Prostate gland (tissue), 2 donors: ENCODE results near the gene DYRK4. TPM values are rescaled to one million over a fixed set of nuclear protein-coding genes. Genes with fewer than 3 reads are reported as not detected.

ENCODE experiments used
- DNase-seq: peaks from one replicate; pipeline ENCODE4 v3.0.0-alpha.2; 2019; ENCODE audit warnings: low spot score
- H3K27ac ChIP-seq, 2 donors: fragments of 200-600 bp; sonication (generic); 2 replicates each; pipeline ENCODE4 v1.5.1; 2017 to 2019
- H3K27me3 ChIP-seq: fragments of 200-600 bp; sonication (generic); replicated peaks from 2 replicates; pipeline ENCODE4 v1.5.1; 2019; ENCODE audit not compliant: insufficient read depth
- H3K36me3 ChIP-seq, 2 donors: fragments of 200-600 bp; sonication (generic); 1 replicate in 1 of 2; 2 replicates in 1 of 2; pipeline versions ENCODE4 v1.5.1 to v1.8.1; 2017 to 2019
- H3K4me1 ChIP-seq: fragments of 200-600 bp; sonication (generic); replicated peaks from 2 replicates; pipeline ENCODE4 v1.5.1; 2019
- H3K4me3 ChIP-seq, 2 donors: fragments of 200-600 bp; sonication (generic); 2 replicates each; pipeline ENCODE4 v1.5.1; 2017 to 2019
- H3K9me3 ChIP-seq: fragments of 200-600 bp; sonication (generic); 2 replicates; pipeline ENCODE4 v1.5.1; 2017
- CTCF ChIP-seq, 4 experiments: fragments of 200-600 bp in 2 of 4; fragments of 450-650 bp in 2 of 4; sonication (generic) in 2 of 4; IDR thresholded peaks; 1 replicate in 3 of 4; 2 replicates in 1 of 4; pipeline ENCODE4 v1.5.1; 2016 to 2019; ENCODE audit warnings: antibody characterized with exemption in 4 of 4, mild to moderate bottlenecking in 2 of 4, moderate library complexity in 2 of 4
- POLR2A ChIP-seq: fragments of 450-650 bp; IDR thresholded peaks from one replicate; pipeline ENCODE4 v1.6.1; 2016; ENCODE audit warnings: antibody characterized with exemption, mild to moderate bottlenecking
- POLR2AphosphoS5 ChIP-seq: sonication (generic); formaldehyde crosslinking; IDR thresholded peaks from one replicate; pipeline ENCODE4 v1.6.1; 2017; ENCODE audit warnings: antibody characterized with exemption
- WGBS: methylation state at CpG from one replicate; pipeline ENCODE4 v1.1.5; 2018; 5-methylcytosine and 5-hydroxymethylcytosine counted together
- intact Hi-C: fragments of 100-400 bp; cut with DNase I; formaldehyde crosslinking; loops from one replicate; pipeline ENCODE4 v1.14.2; 2022
- total RNA-seq, 2 donors: library from RNA; depleted of rRNA; stranded (reverse); fragments of >200 nt; gene quantifications; one replicate each; pipeline ENCODE4 v1.1.0, GENCODE V29; 2016

Gene DYRK4
- total RNA-seq, 2 donors from 2014 or later, result 42.2 to 61.2 TPM

DNA sequence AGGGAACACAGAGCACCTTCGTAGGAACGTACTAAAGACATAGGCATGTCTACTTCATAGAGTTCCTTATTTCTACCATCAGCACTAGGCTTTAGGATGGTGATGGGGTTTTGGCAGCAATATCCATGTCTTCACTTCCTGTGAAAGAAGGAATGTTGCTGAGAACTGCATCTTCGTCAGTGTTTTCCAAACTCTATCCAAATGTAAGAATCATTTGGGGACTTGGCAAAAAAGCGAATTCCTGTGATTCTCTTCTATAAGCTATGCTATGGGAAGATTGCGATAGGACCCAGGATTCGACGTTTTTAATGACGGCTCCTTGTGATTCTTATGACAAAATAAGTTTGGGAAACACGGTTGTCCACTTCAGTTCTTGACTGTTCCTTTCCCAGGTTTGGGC lies 47.1 kb downstream of the DYRK4 start:
- H3K9me3 ChIP-seq, result no peaks in the 10 kb centered on the region
- H3K36me3 ChIP-seq, result peaks cover 0 to 5% of the 10 kb centered on the region in 2 donors
- H3K4me1 ChIP-seq, result no peaks in the 10 kb centered on the region
- no peak for TF ChIP-seq POLR2A
- DNase-seq, result no peak
- H3K27ac ChIP-seq, result no peak overlapping the region
- no peak overlapping the region for H3K4me3 ChIP-seq
- no peaks in the 10 kb centered on the region for H3K27me3 ChIP-seq
- WGBS, result 89% methylated on average over 9 of the region's 9 CpGs
- intact Hi-C loops, result loop anchor here (10.0 kb wide), 1 partner anchor 146 kb away; no protein-coding TSS in a partner anchor

DNA sequence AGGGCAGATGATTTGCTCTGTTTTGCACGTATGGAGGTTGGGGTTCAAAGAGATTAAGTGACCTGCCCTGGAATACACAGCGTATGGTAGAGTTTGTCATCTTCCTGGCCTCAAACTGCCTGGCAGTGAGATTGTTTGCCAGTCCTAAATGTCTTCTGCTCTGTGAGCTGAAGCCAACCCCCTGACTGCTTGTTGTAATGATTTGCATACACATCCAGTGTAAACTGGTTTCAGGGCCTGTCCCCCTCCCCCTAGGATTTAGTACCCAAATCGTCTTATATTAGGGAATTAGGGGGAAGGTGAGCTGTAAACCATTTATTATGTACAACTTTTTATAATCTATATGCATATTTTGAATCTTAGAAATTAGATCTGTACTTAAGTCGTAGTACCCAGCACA lies 48.5 kb downstream of the DYRK4 start:
- 66% methylated on average over 4 of the region's 4 CpGs for WGBS
- Histone ChIP-seq H3K9me3 (no peaks in the 10 kb centered on the region), H3K4me3 (no peak overlapping the region), H3K4me1 (no peaks in the 10 kb centered on the region), H3K27me3 (no peaks in the 10 kb centered on the region), H3K27ac (no peak overlapping the region), H3K36me3 (peaks cover 0 to 5% of the 10 kb centered on the region in 2 donors)
- intact Hi-C loops, result loop anchor here (5.0 kb wide), 1 partner anchor 37 kb away; the partner anchor contains the start of genes AKAP3 and NDUFA9
- no peak for DNase-seq
- TF ChIP-seq POLR2A (no peak), POLR2AphosphoS5 (no peak), CTCF (IDR thresholded peaks at IDR 0.05) (no peak)

- no peak for DNase-seq
These were observed 53.7 kb downstream of the DYRK4 start for GRCh38 chr12:4615667-4616066.

DNA sequence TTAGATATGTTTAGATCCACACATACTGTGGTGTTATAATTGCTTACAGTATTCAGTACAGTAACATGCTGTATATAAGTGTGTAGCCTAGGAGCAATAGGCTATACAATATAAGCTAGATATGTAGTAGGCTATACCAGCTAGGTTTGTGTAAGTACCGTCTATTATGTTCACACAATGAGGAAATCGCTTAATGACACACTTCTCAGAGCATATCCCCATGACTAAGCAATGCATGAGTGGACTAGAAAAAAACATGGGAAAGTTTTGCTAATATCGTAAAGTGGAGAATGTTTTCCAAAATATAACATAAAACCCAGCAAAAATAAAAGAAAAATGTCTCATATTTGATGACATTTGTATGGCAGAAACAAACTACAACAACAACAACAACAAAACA lies 59.5 kb downstream of the DYRK4 start:
- H3K27ac ChIP-seq, result no peak overlapping the region
- no peaks in the 10 kb centered on the region for H3K9me3 ChIP-seq
- no peaks in the 10 kb centered on the region for H3K4me1 ChIP-seq
- WGBS, result 91% methylated on average over 3 of the region's 3 CpGs
- no peak overlapping the region for H3K4me3 ChIP-seq
- no peaks in the 10 kb centered on the region for H3K27me3 ChIP-seq
- intact Hi-C loops, result no loop called here
- no peak for DNase-seq
- no peak for TF ChIP-seq CTCF (IDR thresholded peaks at IDR 0.05)
- TF ChIP-seq POLR2A, result no peak
- TF ChIP-seq POLR2AphosphoS5, result no peak
- no peaks in the 10 kb centered on the region for H3K36me3 ChIP-seq

More at GRCh38 chr12:4615667-4616066, 53.7 kb downstream of the DYRK4 start:
- intact Hi-C loops, result no loop called here
- Histone ChIP-seq H3K36me3 (no peaks in the 10 kb centered on the region), H3K4me3 (no peak overlapping the region), H3K9me3 (no peaks in the 10 kb centered on the region), H3K27ac (no peak overlapping the region), H3K4me1 (no peaks in the 10 kb centered on the region), H3K27me3 (no peaks in the 10 kb centered on the region)
- no peak for TF ChIP-seq POLR2A
- TF ChIP-seq CTCF (IDR thresholded peaks at IDR 0.05), result no peak
- TF ChIP-seq POLR2AphosphoS5, result no peak
- 82% methylated on average over 9 of the region's 9 CpGs for WGBS

DNA sequence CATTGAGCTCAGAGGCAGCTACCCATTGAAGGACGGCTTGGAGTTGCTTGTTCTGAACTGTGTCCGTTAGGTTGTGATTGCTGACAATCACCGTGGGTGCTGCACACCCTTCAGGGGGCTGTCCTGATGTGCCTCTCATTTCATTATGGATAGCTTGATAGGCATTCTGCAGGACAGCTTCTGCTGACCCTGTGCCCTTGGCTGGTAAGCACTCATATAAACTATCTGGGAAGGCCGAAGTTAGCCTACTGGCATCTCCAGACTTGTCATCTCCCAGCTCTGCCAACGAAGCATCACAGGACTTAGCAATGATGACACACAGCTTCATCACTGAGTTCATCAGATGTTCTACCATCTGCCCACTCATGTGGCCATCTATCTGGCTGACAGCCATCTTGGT lies 64.5 kb downstream of the DYRK4 start:
- Histone ChIP-seq H3K27me3 (no peaks in the 10 kb centered on the region), H3K36me3 (no peaks in the 10 kb centered on the region), H3K27ac (no peak overlapping the region), H3K4me3 (no peak overlapping the region), H3K9me3 (no peaks in the 10 kb centered on the region), H3K4me1 (no peaks in the 10 kb centered on the region)
- TF ChIP-seq POLR2A (no peak), POLR2AphosphoS5 (no peak), CTCF (IDR thresholded peaks at IDR 0.05) (no peak)
- 88% methylated on average over 5 of the region's 5 CpGs for WGBS
- intact Hi-C loops, result no loop called here
- DNase-seq, result no peak
